ENCODE measurements around the gene SPATS2L.

Gene SPATS2L

GRCh38 chr2:200483729-200484198 lies 177.3 kb downstream of the SPATS2L start:
- no peaks in the 10 kb centered on the region for H3K36me3 ChIP-seq (ENCODE audit: control insufficient read depth in 2 of 2, insufficient read depth in 2 of 2, low read length in 2 of 2)
- no peaks in the 10 kb centered on the region for H3K27me3 ChIP-seq (ENCODE audit: control insufficient read depth in 1 of 2, insufficient read depth in 2 of 2, low read length in 2 of 2)
- peaks cover 13% of the 10 kb centered on the region for H3K4me1 ChIP-seq (ENCODE audit: control insufficient read depth, insufficient read depth, low read length)
- H3K9ac ChIP-seq (ENCODE audit: low read length in 2 of 2): no peak overlapping the region
- H3K4me3 ChIP-seq (ENCODE audit: low read length in 2 of 2): no peak overlapping the region
- no peak overlapping the region for H3K27ac ChIP-seq (ENCODE audit: low read length)
- H3K9me3 ChIP-seq (ENCODE audit: control insufficient read depth in 2 of 2, low read length in 2 of 2): no peaks in the 10 kb centered on the region

DNA sequence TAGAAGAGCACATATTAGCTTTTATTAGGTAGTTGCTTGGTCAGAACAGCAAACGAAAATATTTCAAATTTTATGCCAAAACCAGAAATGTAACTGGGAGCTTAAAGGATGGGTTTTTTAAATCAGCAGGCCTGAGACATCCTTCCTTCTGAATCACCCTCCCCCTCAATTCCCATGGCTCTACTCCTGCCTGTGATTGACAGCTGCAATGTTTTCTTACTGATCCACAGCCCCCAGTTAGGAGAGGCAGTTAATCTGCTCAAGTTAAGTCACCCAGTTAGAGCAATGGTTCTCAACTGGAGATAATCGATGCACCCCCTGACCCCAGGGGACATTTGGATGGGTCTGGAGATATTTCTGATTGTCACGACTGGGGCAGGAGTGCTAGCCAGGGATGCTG lies 178.4 kb downstream of the SPATS2L start:
- H3K36me3 ChIP-seq (ENCODE audit: control insufficient read depth in 2 of 2, insufficient read depth in 2 of 2, low read length in 2 of 2): peaks cover 4 to 5% of the 10 kb centered on the region in 2 donors
- no peak overlapping the region for H3K9ac ChIP-seq (ENCODE audit: low read length in 2 of 2)
- peaks cover 7% of the 10 kb centered on the region for H3K4me1 ChIP-seq (ENCODE audit: control insufficient read depth, insufficient read depth, low read length)
- no peaks in the 10 kb centered on the region for H3K27me3 ChIP-seq (ENCODE audit: control insufficient read depth in 1 of 2, insufficient read depth in 2 of 2, low read length in 2 of 2)
- H3K4me3 ChIP-seq (ENCODE audit: low read length in 2 of 2): no peak overlapping the region
- H3K27ac ChIP-seq (ENCODE audit: low read length): no peak overlapping the region
- H3K9me3 ChIP-seq (ENCODE audit: control insufficient read depth in 2 of 2, low read length in 2 of 2): no peaks in the 10 kb centered on the region

GRCh38 chr2:200486529-200486928 lies 180.0 kb downstream of the SPATS2L start:
- H3K36me3 ChIP-seq (ENCODE audit: control insufficient read depth in 2 of 2, insufficient read depth in 2 of 2, low read length in 2 of 2): peaks cover 14 to 18% of the 10 kb centered on the region in 2 donors
- no peaks in the 10 kb centered on the region for H3K27me3 ChIP-seq (ENCODE audit: control insufficient read depth in 1 of 2, insufficient read depth in 2 of 2, low read length in 2 of 2)
- H3K9me3 ChIP-seq (ENCODE audit: control insufficient read depth in 2 of 2, low read length in 2 of 2): no peaks in the 10 kb centered on the region
- H3K4me3 ChIP-seq (ENCODE audit: low read length in 2 of 2): no peak overlapping the region
- no peak overlapping the region for H3K9ac ChIP-seq (ENCODE audit: low read length in 2 of 2)
- H3K27ac ChIP-seq (ENCODE audit: low read length): no peak overlapping the region
- peaks cover under 1% of the 10 kb centered on the region for H3K4me1 ChIP-seq (ENCODE audit: control insufficient read depth, insufficient read depth, low read length)

GRCh38 chr2:200488169-200488568 lies 181.7 kb downstream of the SPATS2L start:
- no peaks in the 10 kb centered on the region for H3K4me1 ChIP-seq (ENCODE audit: control insufficient read depth, insufficient read depth, low read length)
- H3K9ac ChIP-seq (ENCODE audit: low read length in 2 of 2): no peak overlapping the region
- no peaks in the 10 kb centered on the region for H3K27me3 ChIP-seq (ENCODE audit: control insufficient read depth in 1 of 2, insufficient read depth in 2 of 2, low read length in 2 of 2)
- no peak overlapping the region for H3K4me3 ChIP-seq (ENCODE audit: low read length in 2 of 2)
- no peaks in the 10 kb centered on the region for H3K9me3 ChIP-seq (ENCODE audit: control insufficient read depth in 2 of 2, low read length in 2 of 2)
- H3K36me3 ChIP-seq (ENCODE audit: control insufficient read depth in 2 of 2, insufficient read depth in 2 of 2, low read length in 2 of 2): peaks cover 22 to 24% of the 10 kb centered on the region in 2 donors
- no peak overlapping the region for H3K27ac ChIP-seq (ENCODE audit: low read length)

GRCh38 chr2:200490001-200490400 lies 183.5 kb downstream of the SPATS2L start:
- H3K4me1 ChIP-seq (ENCODE audit: control insufficient read depth, insufficient read depth, low read length): no peaks in the 10 kb centered on the region
- H3K9ac ChIP-seq (ENCODE audit: low read length in 2 of 2): no peak overlapping the region
- no peak overlapping the region for H3K4me3 ChIP-seq (ENCODE audit: low read length in 2 of 2)
- no peaks in the 10 kb centered on the region for H3K27me3 ChIP-seq (ENCODE audit: control insufficient read depth in 1 of 2, insufficient read depth in 2 of 2, low read length in 2 of 2)
- no peaks in the 10 kb centered on the region for H3K9me3 ChIP-seq (ENCODE audit: control insufficient read depth in 2 of 2, low read length in 2 of 2)
- peaks cover 26 to 27% of the 10 kb centered on the region in 2 donors for H3K36me3 ChIP-seq (ENCODE audit: control insufficient read depth in 2 of 2, insufficient read depth in 2 of 2, low read length in 2 of 2)
- H3K27ac ChIP-seq (ENCODE audit: low read length): no peak overlapping the region

DNA sequence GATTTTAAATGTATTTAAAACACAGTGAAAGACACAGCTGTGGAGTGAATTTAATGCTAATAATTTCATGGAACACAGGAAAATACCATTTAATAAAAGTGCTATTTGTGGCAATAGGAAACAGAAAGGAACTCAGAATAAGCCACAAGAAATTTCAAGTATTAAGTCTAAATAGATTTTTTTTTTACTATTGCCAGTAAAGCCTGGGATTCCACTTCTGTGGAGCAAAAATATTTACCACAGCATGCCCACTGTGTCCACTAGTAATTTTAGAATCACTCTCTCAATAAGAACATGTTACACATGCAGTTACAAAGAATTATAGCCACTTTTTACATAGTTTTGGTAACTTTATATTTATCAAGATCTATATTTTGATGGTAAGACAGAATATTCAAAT lies 186.2 kb downstream of the SPATS2L start:
- H3K4me1 ChIP-seq (ENCODE audit: control insufficient read depth, insufficient read depth, low read length): no peaks in the 10 kb centered on the region
- no peak overlapping the region for H3K27ac ChIP-seq (ENCODE audit: low read length)
- no peaks in the 10 kb centered on the region for H3K9me3 ChIP-seq (ENCODE audit: control insufficient read depth in 2 of 2, low read length in 2 of 2)
- no peak overlapping the region for H3K9ac ChIP-seq (ENCODE audit: low read length in 2 of 2)
- no peaks in the 10 kb centered on the region for H3K27me3 ChIP-seq (ENCODE audit: control insufficient read depth in 1 of 2, insufficient read depth in 2 of 2, low read length in 2 of 2)
- H3K4me3 ChIP-seq (ENCODE audit: low read length in 2 of 2): no peak overlapping the region
- H3K36me3 ChIP-seq (ENCODE audit: control insufficient read depth in 2 of 2, insufficient read depth in 2 of 2, low read length in 2 of 2): peaks cover 32 to 34% of the 10 kb centered on the region in 2 donors

DNA sequence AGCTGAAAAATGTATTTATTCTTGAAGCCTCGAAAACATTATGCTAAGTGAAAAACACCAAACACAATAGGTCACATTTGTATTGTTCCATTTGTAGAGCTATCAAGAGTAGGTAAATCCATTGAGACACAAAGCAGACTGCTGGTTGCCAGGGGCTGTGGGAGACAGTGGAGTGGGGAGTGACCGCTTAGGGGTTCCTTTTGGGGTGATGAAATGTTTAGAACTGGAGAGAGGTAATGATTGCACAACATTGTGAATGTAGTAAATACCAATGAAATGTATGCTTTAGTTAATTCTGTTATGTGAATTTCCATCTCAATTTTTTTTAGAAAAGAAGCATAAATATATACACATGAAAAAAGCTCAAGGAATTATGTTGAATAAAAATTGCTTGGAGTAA lies 187.6 kb downstream of the SPATS2L start:
- H3K27me3 ChIP-seq (ENCODE audit: control insufficient read depth in 1 of 2, insufficient read depth in 2 of 2, low read length in 2 of 2): no peaks in the 10 kb centered on the region

GRCh38 chr2:200496696-200497095 lies 190.2 kb downstream of the SPATS2L start:
- H3K27ac ChIP-seq (ENCODE audit: low read length): no peak overlapping the region
- H3K4me1 ChIP-seq (ENCODE audit: control insufficient read depth, insufficient read depth, low read length): no peaks in the 10 kb centered on the region
- H3K9me3 ChIP-seq (ENCODE audit: control insufficient read depth in 2 of 2, low read length in 2 of 2): no peaks in the 10 kb centered on the region
- H3K4me3 ChIP-seq (ENCODE audit: low read length in 2 of 2): no peak overlapping the region
- H3K36me3 ChIP-seq (ENCODE audit: control insufficient read depth in 2 of 2, insufficient read depth in 2 of 2, low read length in 2 of 2): peaks cover 18 to 23% of the 10 kb centered on the region in 2 donors
- no peak overlapping the region for H3K9ac ChIP-seq (ENCODE audit: low read length in 2 of 2)
- H3K27me3 ChIP-seq (ENCODE audit: control insufficient read depth in 1 of 2, insufficient read depth in 2 of 2, low read length in 2 of 2): no peaks in the 10 kb centered on the region

More for the DNA sequence above, 187.6 kb downstream of the SPATS2L start:
- no peak overlapping the region for H3K4me3 ChIP-seq (ENCODE audit: low read length in 2 of 2)
- H3K9ac ChIP-seq (ENCODE audit: low read length in 2 of 2): no peak overlapping the region
- no peak overlapping the region for H3K27ac ChIP-seq (ENCODE audit: low read length)
- peaks cover 37 to 39% of the 10 kb centered on the region in 2 donors for H3K36me3 ChIP-seq (ENCODE audit: control insufficient read depth in 2 of 2, insufficient read depth in 2 of 2, low read length in 2 of 2)
- H3K4me1 ChIP-seq (ENCODE audit: control insufficient read depth, insufficient read depth, low read length): no peaks in the 10 kb centered on the region
- H3K9me3 ChIP-seq (ENCODE audit: control insufficient read depth in 2 of 2, low read length in 2 of 2): no peaks in the 10 kb centered on the region

GRCh38 chr2:200498402-200499162 lies 192.1 kb downstream of the SPATS2L start:
- Histone ChIP-seq H3K9me3 (ENCODE audit: control insufficient read depth in 2 of 2, low read length in 2 of 2) (no peaks in the 10 kb centered on the region), H3K4me1 (ENCODE audit: control insufficient read depth, insufficient read depth, low read length) (no peaks in the 10 kb centered on the region), H3K4me3 (ENCODE audit: low read length in 2 of 2) (no peak overlapping the region), H3K27ac (ENCODE audit: low read length) (no peak overlapping the region), H3K27me3 (ENCODE audit: control insufficient read depth in 1 of 2, insufficient read depth in 2 of 2, low read length in 2 of 2) (no peaks in the 10 kb centered on the region), H3K36me3 (ENCODE audit: control insufficient read depth in 2 of 2, insufficient read depth in 2 of 2, low read length in 2 of 2) (peaks cover 13 to 14% of the 10 kb centered on the region in 2 donors), H3K9ac (ENCODE audit: low read length in 2 of 2) (no peak overlapping the region)

DNA sequence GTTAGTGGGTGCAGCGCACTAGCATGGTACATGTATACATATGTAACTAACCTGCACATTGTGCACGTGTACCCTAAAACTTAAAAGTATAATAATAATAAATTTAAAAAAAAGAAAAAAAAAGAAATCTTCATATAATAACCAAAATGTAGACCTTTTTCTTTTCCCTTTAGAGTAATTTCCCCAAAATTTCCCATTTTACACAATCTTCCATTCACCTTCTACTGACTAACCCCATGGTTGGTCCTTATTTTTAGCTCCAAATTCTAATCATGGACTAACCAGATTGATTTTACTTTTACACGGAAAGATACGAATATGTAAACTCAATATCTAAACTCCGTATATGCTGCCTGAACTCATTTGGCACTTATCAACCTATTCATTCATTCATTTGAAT lies 195.7 kb downstream of the SPATS2L start:
- Histone ChIP-seq H3K4me1 (ENCODE audit: control insufficient read depth, insufficient read depth, low read length) (no peaks in the 10 kb centered on the region), H3K36me3 (ENCODE audit: control insufficient read depth in 2 of 2, insufficient read depth in 2 of 2, low read length in 2 of 2) (peaks cover 8 to 11% of the 10 kb centered on the region in 2 donors), H3K27me3 (ENCODE audit: control insufficient read depth in 1 of 2, insufficient read depth in 2 of 2, low read length in 2 of 2) (no peaks in the 10 kb centered on the region), H3K4me3 (ENCODE audit: low read length in 2 of 2) (no peak overlapping the region), H3K27ac (ENCODE audit: low read length) (no peak overlapping the region), H3K9ac (ENCODE audit: low read length in 2 of 2) (no peak overlapping the region), H3K9me3 (ENCODE audit: control insufficient read depth in 2 of 2, low read length in 2 of 2) (no peaks in the 10 kb centered on the region)

- no peak overlapping the region for H3K9ac ChIP-seq (ENCODE audit: low read length in 2 of 2)
- no peak overlapping the region for H3K4me3 ChIP-seq (ENCODE audit: low read length in 2 of 2)
- H3K4me1 ChIP-seq (ENCODE audit: control insufficient read depth, insufficient read depth, low read length): peaks cover 12% of the 10 kb centered on the region
- peaks cover 4 to 6% of the 10 kb centered on the region in 2 donors for H3K36me3 ChIP-seq (ENCODE audit: control insufficient read depth in 2 of 2, insufficient read depth in 2 of 2, low read length in 2 of 2)
- no peaks in the 10 kb centered on the region for H3K27me3 ChIP-seq (ENCODE audit: control insufficient read depth in 1 of 2, insufficient read depth in 2 of 2, low read length in 2 of 2)
- H3K27ac ChIP-seq (ENCODE audit: low read length): no peak overlapping the region
- no peaks in the 10 kb centered on the region for H3K9me3 ChIP-seq (ENCODE audit: control insufficient read depth in 2 of 2, low read length in 2 of 2)
These were observed 200.2 kb downstream of the SPATS2L start for GRCh38 chr2:200506679-200507078.

Data from stomach smooth muscle (tissue), 2 donors.